Activated T-cell treated with anti-CD3 and anti-CD28 coated beads, Interleukin-2, amount 50 U/mL, for 1 hour (primary cell): ENCODE data around the gene COX8A.

Experiments used
- DNase-seq: peaks from one replicate; pipeline ENCODE4 v3.0.0-alpha.2; 2020

COX8A gene

GRCh38 chr11:64003807-64004589 lies 29.6 kb downstream of the COX8A start:
- no peak for DNase-seq

- no peak for DNase-seq
Measured at GRCh38 chr11:64004590-64004984, 30.2 kb downstream of the COX8A start.

DNA sequence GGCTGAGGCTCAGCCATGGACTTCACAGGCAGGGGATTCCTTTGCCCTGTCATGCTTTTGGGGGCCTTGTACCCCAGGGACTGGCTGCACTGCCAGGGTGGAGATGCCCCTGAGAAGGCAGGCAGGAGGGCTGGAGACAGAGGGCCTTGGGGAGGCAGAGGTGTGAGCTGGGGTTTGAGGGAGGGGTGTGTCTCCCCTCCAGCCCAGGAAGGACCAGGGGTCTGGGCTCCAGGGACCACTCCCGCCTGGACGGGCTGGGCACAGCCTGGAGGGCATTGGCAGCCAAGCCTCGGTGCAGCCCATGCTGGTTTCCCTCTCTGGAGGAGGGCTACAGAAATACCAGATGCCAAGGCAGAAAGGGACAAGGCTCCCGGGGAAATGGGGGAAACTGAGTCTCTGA lies 31.3 kb downstream of the COX8A start:
- DNase-seq, result no peak

DNA sequence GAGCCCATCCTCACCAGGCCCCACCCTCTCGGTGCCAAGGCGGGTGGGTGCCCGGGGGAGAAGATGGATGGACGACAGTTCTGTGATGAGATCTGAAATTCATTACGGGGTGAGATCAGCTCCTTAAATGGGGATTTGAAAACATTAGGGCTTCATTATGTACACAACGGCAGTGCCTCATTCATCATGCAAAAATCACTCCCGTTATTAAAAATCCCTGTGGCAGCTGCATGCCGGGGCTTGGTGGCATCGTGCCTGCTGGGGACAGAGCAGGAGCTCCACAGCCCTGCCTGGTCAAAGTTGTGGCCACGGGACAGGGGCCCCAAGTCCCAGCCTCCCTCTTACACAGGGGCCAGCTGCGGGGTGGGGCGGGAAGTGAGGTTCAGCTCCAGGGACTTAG lies 32.0 kb downstream of the COX8A start:
- DNase-seq, result no peak

DNA sequence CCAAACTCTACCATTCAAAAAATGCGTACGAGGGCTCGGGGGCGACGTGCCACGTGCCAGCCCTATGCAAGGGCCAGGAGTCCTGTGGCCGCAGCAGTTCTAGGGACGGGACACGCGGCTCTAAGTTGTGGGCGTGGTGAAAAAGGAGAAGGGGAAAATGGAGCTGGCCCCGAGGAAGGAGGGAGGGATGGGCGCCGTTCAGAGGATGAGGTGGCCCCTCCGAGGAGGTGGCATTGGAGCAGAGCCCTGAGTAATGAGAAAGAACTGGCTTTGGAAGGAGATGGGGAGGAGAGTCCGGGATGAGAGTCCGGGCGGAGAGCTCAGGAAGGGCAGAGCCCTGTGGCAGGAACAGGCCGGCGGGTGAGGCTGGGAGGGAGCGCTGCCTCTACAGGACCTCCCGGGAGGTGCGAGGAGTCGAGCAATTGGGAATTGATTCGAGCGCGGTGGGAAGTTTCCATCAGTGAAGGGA lies 32.8 kb downstream of the COX8A start:
- DNase-seq, result no peak

- no peak for DNase-seq
Measured at GRCh38 chr11:64007629-64008282, 33.3 kb downstream of the COX8A start.

DNA sequence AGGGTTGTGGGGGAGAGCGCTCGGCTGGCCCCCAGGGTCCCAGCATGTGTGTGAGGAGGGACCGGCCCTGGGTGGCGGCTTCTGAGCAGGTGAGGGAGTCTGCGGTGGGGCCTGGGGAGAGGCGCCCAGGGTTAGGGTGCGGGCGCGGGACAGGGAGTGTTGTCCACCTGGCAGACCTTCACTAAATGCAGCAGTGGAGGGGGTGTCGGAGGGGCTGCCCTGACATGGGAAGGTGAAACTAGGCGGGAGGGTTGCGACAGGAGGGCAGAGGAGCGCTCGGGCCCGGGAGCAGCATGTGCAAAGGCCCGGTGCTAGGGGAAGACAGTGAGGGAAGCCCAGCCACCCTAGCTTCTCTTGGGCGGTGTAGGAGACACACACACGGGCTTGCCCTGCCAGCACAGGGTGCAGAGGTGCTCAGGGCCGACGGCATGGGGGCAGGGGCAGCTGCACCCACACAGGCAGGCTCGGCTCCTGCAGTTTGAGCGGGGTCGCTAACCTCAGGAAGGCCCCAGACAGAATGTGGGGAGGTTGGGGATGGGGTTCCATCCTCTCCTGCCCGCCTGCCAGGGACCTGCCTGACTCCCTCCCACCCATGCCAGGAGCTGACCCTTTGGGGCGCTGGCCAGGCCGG lies 34.0 kb downstream of the COX8A start:
- DNase-seq, result no peak

GRCh38 chr11:64008914-64009633 lies 34.7 kb downstream of the COX8A start:
- no peak for DNase-seq

- no peak for DNase-seq
Measured at GRCh38 chr11:64009710-64010109, 35.3 kb downstream of the COX8A start.

GRCh38 chr11:64010783-64011182 lies 36.4 kb downstream of the COX8A start:
- DNase-seq, result no peak

DNA sequence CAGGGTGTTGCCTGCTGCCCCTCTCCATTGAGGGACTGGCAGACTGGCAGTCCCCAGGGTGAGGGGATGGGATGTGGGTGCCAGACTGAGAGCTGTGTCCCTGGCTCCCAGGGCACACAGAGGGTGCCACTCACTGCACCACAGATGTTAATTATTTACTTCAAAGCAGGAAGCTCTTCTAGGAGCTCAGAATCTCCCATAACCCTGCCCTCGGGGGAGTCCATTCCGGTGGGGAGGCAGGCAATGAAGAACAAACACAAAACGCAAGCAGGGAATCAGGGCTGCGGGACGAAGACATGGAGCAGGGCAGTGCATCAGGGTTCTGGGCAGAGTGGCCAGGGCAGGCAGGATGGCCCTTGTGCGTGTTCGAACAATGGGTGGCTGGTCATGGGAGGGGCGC lies 37.0 kb downstream of the COX8A start:
- DNase-seq, result no peak

GRCh38 chr11:64013141-64013896 lies 38.9 kb downstream of the COX8A start:
- no peak for DNase-seq

DNA sequence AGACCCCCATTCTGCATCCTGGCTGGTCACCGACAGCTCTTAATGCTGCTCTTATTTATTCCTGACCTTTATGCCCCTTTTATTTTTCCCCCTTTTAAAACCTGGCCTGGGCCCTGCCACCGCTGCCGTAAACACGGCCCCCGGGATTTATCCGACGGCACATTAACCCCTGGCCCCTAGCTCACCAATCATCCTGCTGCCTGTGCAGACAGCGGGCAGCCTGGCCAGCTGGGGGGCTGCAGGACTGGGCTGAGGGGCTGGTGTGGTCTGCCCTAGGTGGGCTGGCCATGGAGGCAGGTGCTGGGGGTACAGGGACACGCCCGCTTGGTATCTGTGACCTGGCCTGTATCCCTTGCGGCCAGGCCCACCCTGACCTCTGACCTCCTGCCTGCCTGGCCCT lies 39.9 kb downstream of the COX8A start:
- DNase-seq, result no peak

DNA sequence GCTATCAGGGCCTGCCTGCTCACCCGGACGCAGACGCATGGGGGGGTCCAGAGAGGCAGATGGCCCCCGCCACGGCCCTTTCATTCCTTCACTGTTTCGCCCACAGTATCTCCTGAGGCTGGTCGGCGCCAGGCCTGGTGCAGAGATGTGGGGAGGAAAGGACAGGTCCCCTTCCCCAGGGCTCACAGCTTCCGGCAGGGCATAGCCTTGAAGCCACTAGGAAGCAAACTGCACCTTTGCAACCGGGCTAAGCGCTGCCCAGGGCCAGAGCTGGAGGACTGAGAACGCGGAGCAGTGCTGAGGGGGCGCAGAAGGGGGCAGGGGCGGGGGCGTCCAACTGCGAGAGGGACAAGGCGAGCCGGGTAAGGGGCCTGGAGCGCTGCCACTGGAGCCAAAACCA lies 41.1 kb downstream of the COX8A start:
- DNase-seq, result no peak

- no peak for DNase-seq
Measured at GRCh38 chr11:64015935-64016845, 41.8 kb downstream of the COX8A start.

GRCh38 chr11:64017945-64018224 lies 43.5 kb downstream of the COX8A start:
- no peak for DNase-seq

GRCh38 chr11:64018310-64018709 lies 43.9 kb downstream of the COX8A start:
- DNase-seq, result no peak

- no peak for DNase-seq
Measured at GRCh38 chr11:64019106-64020037, 45.0 kb downstream of the COX8A start.

- no peak for DNase-seq
Measured at GRCh38 chr11:64020976-64021756, 46.7 kb downstream of the COX8A start.

GRCh38 chr11:64021757-64022093 lies 47.3 kb downstream of the COX8A start:
- no peak for DNase-seq
